HG02840 (cell line): ENCODE data around the gene FXYD6.

Source experiments
- ATAC-seq: cut with Tn5 transposase; IDR thresholded peaks from one replicate; pipeline ENCODE4 v1.9.1; 2021; ENCODE audit warnings: mild to moderate bottlenecking, moderate library complexity, moderate number of reproducible peaks; ENCODE audit not compliant: unreplicated experiment, low FRiP score

Gene FXYD6

GRCh38 chr11:117833401-117833891 is 43.0 kb downstream of the FXYD6 start:
- ATAC-seq, result no peak

- ATAC-seq, result no peak
Observed at GRCh38 chr11:117832511-117832910, 43.9 kb downstream of the FXYD6 start.

- no peak for ATAC-seq
Observed at GRCh38 chr11:117831661-117832415, 44.6 kb downstream of the FXYD6 start.

- no peak for ATAC-seq
Observed at GRCh38 chr11:117830674-117831351, 45.6 kb downstream of the FXYD6 start.

GRCh38 chr11:117830072-117830471 is 46.4 kb downstream of the FXYD6 start:
- ATAC-seq, result no peak

- ATAC-seq, result no peak
Observed at GRCh38 chr11:117829369-117829725, 47.1 kb downstream of the FXYD6 start.

GRCh38 chr11:117828611-117829368 is 47.7 kb downstream of the FXYD6 start:
- ATAC-seq, result no peak

- ATAC-seq, result no peak
Observed at GRCh38 chr11:117827521-117828511, 48.6 kb downstream of the FXYD6 start.

GRCh38 chr11:117826832-117827231 is 49.6 kb downstream of the FXYD6 start:
- no peak for ATAC-seq

- no peak for ATAC-seq
Observed at GRCh38 chr11:117826190-117826570, 50.3 kb downstream of the FXYD6 start.

- no peak for ATAC-seq
Observed at GRCh38 chr11:117825538-117826189, 50.8 kb downstream of the FXYD6 start.

GRCh38 chr11:117824571-117825537 is 51.6 kb downstream of the FXYD6 start, which contains the start of gene FXYD2:
TSS of gene FXYD2 (minus strand) at chr11:117824744. CDS start at chr11:117824678, 66 bp downstream.
- no peak for ATAC-seq

- no peak for ATAC-seq
Observed at GRCh38 chr11:117823946-117824420, 52.5 kb downstream of the FXYD6 start.

- ATAC-seq, result no peak
Observed at GRCh38 chr11:117823294-117823945, 53.0 kb downstream of the FXYD6 start.

GRCh38 chr11:117822074-117823033 is 54.1 kb downstream of the FXYD6 start:
- ATAC-seq, result no peak

GRCh38 chr11:117821431-117821830 is 55.0 kb downstream of the FXYD6 start:
- ATAC-seq, result no peak
